C4-2B (cell line): ENCODE data around the gene ALDH3A1.

Experiments used
- ZFX ChIP-seq: fragments of 450-650 bp; IDR thresholded peaks from 2 replicates; pipeline ENCODE4 v1.6.1; 2017
- TF ChIP-seq, protein P1 (sequence below): fragments of 450-650 bp; conservative IDR thresholded peaks from 2 replicates; pipeline ENCODE4 v1.5.1; 2017; ENCODE audit warnings: mild to moderate bottlenecking

- TF ChIP-seq, protein P1, sequence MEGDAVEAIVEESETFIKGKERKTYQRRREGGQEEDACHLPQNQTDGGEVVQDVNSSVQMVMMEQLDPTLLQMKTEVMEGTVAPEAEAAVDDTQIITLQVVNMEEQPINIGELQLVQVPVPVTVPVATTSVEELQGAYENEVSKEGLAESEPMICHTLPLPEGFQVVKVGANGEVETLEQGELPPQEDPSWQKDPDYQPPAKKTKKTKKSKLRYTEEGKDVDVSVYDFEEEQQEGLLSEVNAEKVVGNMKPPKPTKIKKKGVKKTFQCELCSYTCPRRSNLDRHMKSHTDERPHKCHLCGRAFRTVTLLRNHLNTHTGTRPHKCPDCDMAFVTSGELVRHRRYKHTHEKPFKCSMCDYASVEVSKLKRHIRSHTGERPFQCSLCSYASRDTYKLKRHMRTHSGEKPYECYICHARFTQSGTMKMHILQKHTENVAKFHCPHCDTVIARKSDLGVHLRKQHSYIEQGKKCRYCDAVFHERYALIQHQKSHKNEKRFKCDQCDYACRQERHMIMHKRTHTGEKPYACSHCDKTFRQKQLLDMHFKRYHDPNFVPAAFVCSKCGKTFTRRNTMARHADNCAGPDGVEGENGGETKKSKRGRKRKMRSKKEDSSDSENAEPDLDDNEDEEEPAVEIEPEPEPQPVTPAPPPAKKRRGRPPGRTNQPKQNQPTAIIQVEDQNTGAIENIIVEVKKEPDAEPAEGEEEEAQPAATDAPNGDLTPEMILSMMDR = no peak; the same call in 1 of the 2 replicates
- TF ChIP-seq ZFX = no peak
These were observed 34.6 kb downstream of the ALDH3A1 start for GRCh38 chr17:19713462-19713861.
